ES-I3 (cell line): ENCODE data around the gene PITX2.

ENCODE experiments used
- H3K36me3 ChIP-seq: 2 replicates; pipeline ENCODE4 v1.6.1; 2013; ENCODE audit warnings: mild to moderate bottlenecking, low read length, control low read depth, moderate library complexity; ENCODE audit not compliant: insufficient read depth
- H3K4me1 ChIP-seq: 2 replicates; pipeline ENCODE4 v1.6.1; 2013; ENCODE audit warnings: mild to moderate bottlenecking, control low read depth, low read length; ENCODE audit not compliant: insufficient read depth
- H3K9ac ChIP-seq: 2 replicates; pipeline ENCODE4 v1.6.1; 2013; ENCODE audit warnings: low read depth, mild to moderate bottlenecking, low read length, moderate library complexity
- H3K9me3 ChIP-seq: 2 replicates; pipeline ENCODE4 v1.6.1; 2013; ENCODE audit warnings: mild to moderate bottlenecking, low read length, moderate library complexity; ENCODE audit not compliant: control insufficient read depth, insufficient read depth

PITX2 gene

DNA sequence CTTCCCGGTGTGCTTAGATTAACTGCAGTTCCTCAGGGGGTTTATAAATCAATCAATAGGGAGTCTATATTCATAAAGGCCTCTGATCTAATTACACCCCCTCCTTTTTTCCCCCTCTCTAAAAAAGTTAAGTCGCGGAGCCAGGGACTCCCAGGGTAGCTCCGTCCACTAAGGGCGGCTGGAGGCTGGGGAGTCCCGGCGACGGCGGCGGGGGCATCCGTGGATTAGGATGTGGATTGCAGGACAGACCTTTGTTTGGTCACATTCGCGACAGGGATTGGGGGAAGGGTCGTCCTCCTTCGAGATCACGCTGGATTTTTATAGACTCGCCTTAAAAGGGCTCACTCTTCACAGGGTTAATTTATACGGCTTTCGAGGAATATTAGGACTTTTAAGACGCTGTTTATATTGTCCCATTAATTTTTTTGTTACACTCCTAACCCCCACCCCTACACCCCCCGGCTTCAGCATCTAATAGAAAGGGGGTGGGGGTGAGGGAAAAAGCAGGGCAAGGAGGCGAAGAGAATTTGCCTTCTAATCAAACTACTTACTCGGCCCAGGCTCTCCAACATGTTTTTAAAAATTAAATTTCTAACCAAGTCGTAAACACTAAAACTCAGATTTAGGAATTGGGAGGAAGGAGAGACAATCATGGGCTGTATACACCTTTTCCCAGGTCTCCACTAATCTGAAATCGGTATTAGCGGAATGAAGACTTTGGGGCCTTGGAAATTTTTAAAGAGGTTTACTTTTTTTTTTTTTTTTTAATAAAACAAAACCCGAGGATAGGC is 8.5 kb downstream of the PITX2 start:
- Histone ChIP-seq H3K36me3 (no peaks in the 10 kb centered on the region), H3K4me1 (no peaks in the 10 kb centered on the region; the same call in 1 of the 2 replicates), H3K9ac (peak overlapping the region; percentile 63), H3K9me3 (no peaks in the 10 kb centered on the region)

GRCh38 chr4:110613745-110614144 is 9.1 kb downstream of the PITX2 start:
- Histone ChIP-seq H3K36me3 (no peaks in the 10 kb centered on the region), H3K9me3 (no peaks in the 10 kb centered on the region), H3K9ac (no peak overlapping the region; the same call in 1 of the 2 replicates), H3K4me1 (no peaks in the 10 kb centered on the region; the same call in 1 of the 2 replicates)

GRCh38 chr4:110612631-110613269 is 10.1 kb downstream of the PITX2 start:
- Histone ChIP-seq H3K4me1 (no peaks in the 10 kb centered on the region; the same call in 1 of the 2 replicates), H3K9ac (no peak overlapping the region), H3K9me3 (no peaks in the 10 kb centered on the region), H3K36me3 (no peaks in the 10 kb centered on the region)

DNA sequence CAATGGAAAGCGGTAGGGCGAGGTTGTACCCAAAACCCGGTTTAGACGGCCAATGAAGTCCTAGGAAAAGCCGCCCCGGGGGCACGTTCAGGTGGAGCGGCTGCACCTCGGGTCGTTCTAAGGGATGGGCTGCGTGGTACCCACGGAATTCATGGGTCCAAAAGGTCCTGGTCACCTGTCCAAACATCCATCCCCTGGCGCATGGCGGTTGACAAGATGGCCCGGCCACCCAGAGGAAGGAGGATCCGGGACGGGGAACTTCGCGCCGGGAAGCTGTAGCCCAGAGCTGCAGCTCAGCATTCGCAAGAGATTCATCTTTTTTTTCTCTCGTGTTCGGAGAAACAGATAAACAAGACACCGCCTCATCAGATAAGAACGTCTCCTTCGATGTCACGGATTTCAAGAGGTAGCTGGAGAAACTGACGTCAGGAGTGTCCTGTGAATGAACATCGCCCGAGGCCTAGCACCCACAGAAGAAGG is 10.9 kb downstream of the PITX2 start:
- Histone ChIP-seq H3K4me1 (no peaks in the 10 kb centered on the region; the same call in 1 of the 2 replicates), H3K9me3 (no peaks in the 10 kb centered on the region)

GRCh38 chr4:110610940-110611831 is 11.7 kb downstream of the PITX2 start:
- Histone ChIP-seq H3K9ac (no peak overlapping the region; the same call in 1 of the 2 replicates), H3K36me3 (no peaks in the 10 kb centered on the region), H3K4me1 (no peaks in the 10 kb centered on the region; the same call in 1 of the 2 replicates), H3K9me3 (no peaks in the 10 kb centered on the region)

More for the DNA sequence above, 10.9 kb downstream of the PITX2 start:
- Histone ChIP-seq H3K36me3 (no peaks in the 10 kb centered on the region), H3K9ac (no peak overlapping the region; the same call in 1 of the 2 replicates)

- no peak overlapping the region; the same call in 1 of the 2 replicates for H3K9ac ChIP-seq
- H3K9me3 ChIP-seq, result no peaks in the 10 kb centered on the region
- no peaks in the 10 kb centered on the region for H3K36me3 ChIP-seq
- no peaks in the 10 kb centered on the region; the same call in 1 of the 2 replicates for H3K4me1 ChIP-seq
Observed at GRCh38 chr4:110610620-110610939, 12.3 kb downstream of the PITX2 start.

GRCh38 chr4:110609044-110609750 is 13.7 kb downstream of the PITX2 start:
- no peak overlapping the region for H3K9ac ChIP-seq
- no peaks in the 10 kb centered on the region; the same call in 1 of the 2 replicates for H3K4me1 ChIP-seq
- no peaks in the 10 kb centered on the region for H3K9me3 ChIP-seq
- no peaks in the 10 kb centered on the region for H3K36me3 ChIP-seq

DNA sequence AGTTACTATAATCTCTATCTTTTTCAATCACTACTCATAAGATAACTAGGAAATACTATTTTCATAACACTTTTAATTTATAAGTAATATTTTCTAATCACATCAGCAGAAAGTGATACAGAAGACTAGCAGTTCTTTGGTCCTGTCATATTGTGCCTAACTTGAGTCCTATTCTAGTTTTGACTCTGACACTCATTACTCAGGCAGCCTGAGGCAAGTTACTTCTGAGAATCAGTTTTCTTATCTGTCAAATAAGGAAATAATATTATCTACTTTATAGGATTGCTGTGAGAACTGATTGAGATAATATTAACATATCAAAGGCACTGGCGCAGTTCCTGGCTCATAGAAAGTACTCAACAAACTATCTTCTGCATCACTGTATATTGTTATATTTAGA is 17.8 kb downstream of the PITX2 start:
- Histone ChIP-seq H3K9ac (no peak overlapping the region), H3K36me3 (no peaks in the 10 kb centered on the region), H3K4me1 (no peaks in the 10 kb centered on the region), H3K9me3 (no peaks in the 10 kb centered on the region)

DNA sequence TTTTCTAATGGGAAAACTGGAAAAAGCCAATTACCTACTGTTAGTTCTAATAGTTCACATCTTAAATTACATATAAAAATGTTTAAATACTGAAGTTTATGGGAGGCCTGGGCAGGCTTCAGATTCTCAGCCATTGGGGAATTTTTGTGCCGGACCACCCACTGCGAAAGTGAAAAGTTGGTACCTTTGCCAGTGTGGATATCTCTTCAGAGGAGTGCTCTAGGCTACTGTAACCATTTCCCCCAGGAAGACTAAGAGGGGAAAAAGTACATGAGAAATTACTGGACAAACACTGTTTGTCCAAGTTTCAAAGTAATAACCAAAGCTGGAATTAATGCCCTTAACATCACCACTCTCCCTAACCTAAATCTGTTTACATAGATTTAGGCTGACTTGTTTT is 20.8 kb downstream of the PITX2 start:
- H3K4me1 ChIP-seq, result no peaks in the 10 kb centered on the region
- no peak overlapping the region for H3K9ac ChIP-seq
- H3K9me3 ChIP-seq, result no peaks in the 10 kb centered on the region
- no peaks in the 10 kb centered on the region for H3K36me3 ChIP-seq

GRCh38 chr4:110597582-110597981 is 25.3 kb downstream of the PITX2 start:
- H3K4me1 ChIP-seq, result no peaks in the 10 kb centered on the region
- peaks cover 4% of the 10 kb centered on the region; the same call in 1 of the 2 replicates for H3K9me3 ChIP-seq
- no peak overlapping the region for H3K9ac ChIP-seq
- H3K36me3 ChIP-seq, result no peaks in the 10 kb centered on the region

- H3K9me3 ChIP-seq, result peaks cover 4% of the 10 kb centered on the region; the same call in 1 of the 2 replicates
- no peaks in the 10 kb centered on the region for H3K4me1 ChIP-seq
- no peaks in the 10 kb centered on the region for H3K36me3 ChIP-seq
- H3K9ac ChIP-seq, result no peak overlapping the region
Observed at GRCh38 chr4:110596431-110596830, 26.4 kb downstream of the PITX2 start.

DNA sequence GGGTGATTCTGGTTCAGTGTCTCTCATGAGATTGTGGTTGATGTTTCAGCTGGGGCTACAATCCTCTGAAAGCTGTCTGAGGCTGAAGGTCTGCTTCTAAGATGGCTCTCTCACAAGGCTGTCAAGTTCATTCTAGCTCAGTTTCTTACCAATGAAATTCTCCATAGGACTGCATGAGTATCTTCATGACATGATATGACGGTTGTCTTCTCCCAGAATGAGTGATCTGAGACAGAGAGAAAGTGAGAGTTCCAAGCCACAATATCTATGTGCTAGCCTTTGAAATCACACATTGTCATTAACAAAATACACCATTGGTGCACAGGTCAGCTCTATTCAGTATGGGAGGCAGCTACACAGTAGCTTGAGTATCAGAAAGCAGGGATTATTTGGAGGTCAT is 27.3 kb downstream of the PITX2 start:
- Histone ChIP-seq H3K9me3 (peaks cover 4% of the 10 kb centered on the region; the same call in 1 of the 2 replicates), H3K9ac (no peak overlapping the region), H3K36me3 (no peaks in the 10 kb centered on the region), H3K4me1 (no peaks in the 10 kb centered on the region)

GRCh38 chr4:110589297-110589696 is 33.6 kb downstream of the PITX2 start:
- H3K9ac ChIP-seq, result no peak overlapping the region
- H3K9me3 ChIP-seq, result no peaks in the 10 kb centered on the region
- no peaks in the 10 kb centered on the region for H3K4me1 ChIP-seq
- H3K36me3 ChIP-seq, result no peaks in the 10 kb centered on the region
